Measurements from ENCODE around the gene CCT8. TPM values are rescaled to one million over a fixed set of nuclear protein-coding genes. Genes with fewer than 3 reads are reported as not detected.

Gene CCT8
- total and polyA plus RNA-seq, 2 of the 4 experiments (the other 2 are of a cell fraction), result 172 to 192 TPM

- no peaks in the 10 kb centered on the region for H3K9me3 ChIP-seq (ENCODE audit: control insufficient read depth, insufficient read depth, low read length)
- H3K56ac ChIP-seq (ENCODE audit: extremely low read depth, insufficient read depth, low read length), result no peak overlapping the region
- no peak overlapping the region for H2BK20ac ChIP-seq (ENCODE audit: low read depth, low read length)
- H3K4me3 ChIP-seq (ENCODE audit: insufficient read depth, low read depth, low read length), result no peak overlapping the region
- no peak overlapping the region for H2BK5ac ChIP-seq (ENCODE audit: low read depth, low read length, poor library complexity, severe bottlenecking)
- CTCF ChIA-PET, result no interaction called here
- in situ Hi-C loops (cut with MboI; ENCODE audit: low sequenced_read_pairs), result loop anchor here (25.0 kb wide), 1 partner anchor 2003 kb away; no protein-coding TSS in a partner anchor
- no peak overlapping the region for H4K5ac ChIP-seq (ENCODE audit: low read depth, low read length)
- no peak overlapping the region for H2BK120ac ChIP-seq (ENCODE audit: low read depth, low read length)
- intact Hi-C loops (cut with micrococcal nuclease), result no loop called here
- no peaks in the 10 kb centered on the region for H3K27me3 ChIP-seq (ENCODE audit: control insufficient read depth, insufficient read depth, low read length)
- no peak overlapping the region for H3K18ac ChIP-seq (ENCODE audit: low read depth, low read length)
- no peak overlapping the region for H3K4me2 ChIP-seq (ENCODE audit: low read depth, low read length)
- peaks cover 4% of the 10 kb centered on the region for H3K4me1 ChIP-seq (ENCODE audit: control insufficient read depth, insufficient read depth, low read length)
- H4K8ac ChIP-seq (ENCODE audit: low read depth in 2 of 2, low read length in 2 of 2), result no peak overlapping the region
- no TSS peak for BruUV-seq (replicated peaks)
- H4K20me1 ChIP-seq (ENCODE audit: insufficient read depth, low read length), result no peaks in the 10 kb centered on the region
- no peak for DNase-seq
- TF ChIP-seq NFE2L2 (IDR thresholded peaks at IDR 0.05; ENCODE audit: low read depth, low read length) (no peak), RCOR1 (IDR thresholded peaks at IDR 0.05; ENCODE audit: insufficient replicate concordance, low read length) (no peak), POLR2A (IDR thresholded peaks at IDR 0.05; ENCODE audit: low read depth, low read length) (no peak), RFX5 (IDR thresholded peaks at IDR 0.05; ENCODE audit: low read depth, low read length) (no peak), FOS (IDR thresholded peaks at IDR 0.05; ENCODE audit: low read depth, low read length) (no peak), RAD21 (IDR thresholded peaks at IDR 0.05; ENCODE audit: low read length) (no peak), MAZ (IDR thresholded peaks at IDR 0.05; ENCODE audit: borderline replicate concordance, low read depth, low read length) (no peak), MAFK (IDR thresholded peaks at IDR 0.05; ENCODE audit: low read depth, low read length) (no peak), CEBPB (IDR thresholded peaks at IDR 0.05; ENCODE audit: low read depth, low read length) (no peak), CTCF (conservative IDR thresholded peaks at IDR 0.05; ENCODE audit: low read depth, low read length) (no peak), BHLHE40 (IDR thresholded peaks at IDR 0.05; ENCODE audit: low read depth, low read length) (no peak), CHD1 (IDR thresholded peaks at IDR 0.05; ENCODE audit: low read depth, low read length) (no peak), ELK1 (IDR thresholded peaks at IDR 0.05; ENCODE audit: borderline replicate concordance, low read depth, low read length) (no peak), USF2 (IDR thresholded peaks at IDR 0.05; ENCODE audit: low read depth, low read length) (no peak), SMC3 (IDR thresholded peaks at IDR 0.05; ENCODE audit: low read depth, low read length) (no peak), MXI1 (IDR thresholded peaks at IDR 0.05; ENCODE audit: borderline replicate concordance, low read depth, low read length) (no peak)
- no peaks in the 10 kb centered on the region for H3K79me1 ChIP-seq (ENCODE audit: low read depth in 1 of 2, low read length in 2 of 2)
- no peaks in the 10 kb centered on the region for H3K9me1 ChIP-seq (ENCODE audit: insufficient read depth, low read length)
- H3K9ac ChIP-seq (ENCODE audit: low read depth, low read length), result no peak overlapping the region
- no peak for ATAC-seq (ENCODE audit: low read depth)
- dilution Hi-C loops (cut with HindIII; ENCODE audit: low sequenced_read_pairs, unreplicated experiment), result no loop called here
- no peak overlapping the region for H2BK15ac ChIP-seq (ENCODE audit: low read depth, low read length)
- no peaks in the 10 kb centered on the region for H3K36me3 ChIP-seq (ENCODE audit: control insufficient read depth, insufficient read depth, low read length)
- H3K14ac ChIP-seq (replicated peaks; ENCODE audit: low read depth, low read length), result no peak overlapping the region
- no peak overlapping the region for H4K91ac ChIP-seq (ENCODE audit: insufficient read depth, low read depth, low read length)
- H3K23ac ChIP-seq (ENCODE audit: low read depth, low read length), result no peak overlapping the region
- POLR2A ChIA-PET (ENCODE audit: unreplicated experiment), result no interaction called here
- WGBS, 2 experiments (ENCODE audit: extremely low coverage in 2 of 2, insufficient read length in 1 of 2), result no CpG with 5 or more reads among the region's 2 CpGs
- no peak overlapping the region for H2AFZ ChIP-seq (replicated peaks; ENCODE audit: low read length, poor library complexity)
- H2AK9ac ChIP-seq (replicated peaks; ENCODE audit: low read depth, low read length, poor library complexity), result no peak overlapping the region
- H3K4ac ChIP-seq (ENCODE audit: low read depth, low read length), result no peak overlapping the region
- no peak overlapping the region for H2AK5ac ChIP-seq (ENCODE audit: low read depth, low read length)
- H3K27ac ChIP-seq (ENCODE audit: insufficient read depth, low read length), result no peak overlapping the region
Observed at GRCh38 chr21:29084372-29084771, 10.9 kb upstream of the CCT8 start.

Measured in IMR-90 (cell line).